ENCODE data around the gene CIDEB. TPM values are rescaled to one million over a fixed set of nuclear protein-coding genes. Genes with fewer than 3 reads are reported as not detected.
A peak's percentile ranks its signal among the peaks of the same experiment; 100 is the strongest.

Gene CIDEB
- total and polyA plus RNA-seq, 9 of the 15 experiments (the other 6 are each of a cell fraction or from before 2014, with no cell fraction given) = 0.03 to 0.35 (median 0.09) TPM; not detected in 3

DNA sequence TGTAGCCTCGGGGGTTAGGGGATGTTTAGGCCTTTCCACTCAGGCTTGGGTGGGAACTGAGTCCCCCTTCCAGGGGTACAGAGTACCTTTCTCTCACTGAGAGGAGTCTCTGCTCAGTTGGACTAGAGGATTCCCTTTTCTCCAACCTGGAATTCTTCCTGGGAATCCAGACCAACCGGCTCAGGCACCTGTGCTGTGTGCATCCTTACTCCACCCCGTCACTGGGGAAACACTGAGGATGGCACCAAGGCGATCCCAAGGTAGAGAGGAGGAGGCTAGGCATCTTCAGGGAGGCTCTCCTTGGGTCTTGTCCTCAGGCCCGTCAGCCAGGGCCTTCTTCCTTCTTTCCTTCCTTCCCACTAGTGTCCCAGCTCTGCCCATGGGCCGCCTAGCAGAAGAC, 43.9 kb downstream of the CIDEB start (continued):
- no peak for TF ChIP-seq NUFIP1 (IDR thresholded peaks at IDR 0.05; ENCODE audit: partially characterized antibody)
- no peak for TF ChIP-seq PHB (CRISPR knock-in tag; IDR thresholded peaks at IDR 0.05)
- TF ChIP-seq, protein P1, sequence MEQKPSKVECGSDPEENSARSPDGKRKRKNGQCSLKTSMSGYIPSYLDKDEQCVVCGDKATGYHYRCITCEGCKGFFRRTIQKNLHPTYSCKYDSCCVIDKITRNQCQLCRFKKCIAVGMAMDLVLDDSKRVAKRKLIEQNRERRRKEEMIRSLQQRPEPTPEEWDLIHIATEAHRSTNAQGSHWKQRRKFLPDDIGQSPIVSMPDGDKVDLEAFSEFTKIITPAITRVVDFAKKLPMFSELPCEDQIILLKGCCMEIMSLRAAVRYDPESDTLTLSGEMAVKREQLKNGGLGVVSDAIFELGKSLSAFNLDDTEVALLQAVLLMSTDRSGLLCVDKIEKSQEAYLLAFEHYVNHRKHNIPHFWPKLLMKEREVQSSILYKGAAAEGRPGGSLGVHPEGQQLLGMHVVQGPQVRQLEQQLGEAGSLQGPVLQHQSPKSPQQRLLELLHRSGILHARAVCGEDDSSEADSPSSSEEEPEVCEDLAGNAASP (IDR thresholded peaks at IDR 0.05) = no peak
- no peak for TF ChIP-seq CREM (IDR thresholded peaks at IDR 0.05; ENCODE audit: low read depth)
- TF ChIP-seq CHD1 (IDR thresholded peaks at IDR 0.05; ENCODE audit: low read length) = no peak
- TF ChIP-seq TCF3 (CRISPR knock-in tag; IDR thresholded peaks at IDR 0.05) = no peak

DNA sequence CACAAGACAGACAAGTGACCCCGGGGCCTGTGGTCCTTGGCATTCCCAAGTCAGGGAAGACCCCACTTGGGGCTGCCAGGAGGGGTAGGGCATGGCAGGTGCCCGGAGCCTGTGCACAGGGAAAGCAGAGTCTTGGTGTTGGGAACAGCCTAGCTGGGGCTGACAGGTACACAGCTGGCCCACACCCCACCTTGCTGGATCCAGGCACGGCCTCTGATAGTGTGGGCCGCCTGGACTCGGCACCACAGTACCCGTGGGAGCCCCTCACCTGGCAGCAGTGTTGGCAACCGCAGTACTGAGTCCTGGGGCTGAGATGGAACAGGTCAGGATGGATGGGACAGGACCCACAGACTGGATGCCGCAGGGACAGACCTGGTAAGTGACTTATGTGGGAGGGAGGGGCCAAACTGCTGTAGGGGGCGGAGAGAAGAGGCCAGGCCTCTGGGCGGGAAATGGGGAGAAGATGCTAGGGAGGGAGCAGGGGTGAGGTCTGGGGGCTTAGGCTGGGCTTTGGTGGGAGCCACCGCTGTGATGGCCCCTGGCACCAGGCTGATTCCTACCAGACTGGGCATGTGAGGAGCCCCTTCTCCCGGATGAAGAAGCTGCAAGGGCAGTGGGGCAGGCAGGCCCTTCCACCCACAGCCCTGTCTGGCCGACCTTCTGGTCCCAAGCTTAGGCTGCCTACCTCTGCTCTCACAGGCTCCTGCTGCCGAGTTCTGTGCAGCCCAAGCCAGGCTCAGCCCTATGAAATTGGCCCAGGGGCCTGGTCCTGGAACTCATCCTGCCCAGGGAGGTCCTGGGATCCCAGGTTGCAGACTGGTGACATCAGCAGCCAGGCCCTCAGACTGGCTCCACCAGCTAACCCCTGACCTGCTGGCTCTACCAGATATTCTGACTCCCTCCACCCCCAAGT, 44.7 kb downstream of the CIDEB start, which contains the start of gene TGM1:
TGM1 (minus strand) TSS at position 357 of the 913 bp plus-strand sequence. CDS start 825 bp downstream, outside the sequence.
- Histone ChIP-seq H3K79me2 (ENCODE audit: control insufficient read depth, insufficient read depth, low read length) (no peaks in the 10 kb centered on the region), H3K4me3 (no peak within 1 kb of the TSS), H3K4me2 (ENCODE audit: insufficient read depth, low read length) (no peak within 1 kb of the TSS), H2AFZ (ENCODE audit: low read depth, low read length) (no peak within 1 kb of the TSS), H3K4me1 (replicated peaks in 1 of 2; ENCODE audit: control insufficient read depth in 2 of 2, insufficient read depth in 2 of 2, low read length in 2 of 2) (peaks cover 0 to 47% of the 10 kb centered on the region in 2 experiments; a peak in 3 of 5 replicates), H3K9me3 (replicated peaks; ENCODE audit: control insufficient read depth, insufficient read depth, low read depth, low read length) (no peaks in the 10 kb centered on the region), H3K9me1 (ENCODE audit: control insufficient read depth, insufficient read depth, low read length) (no peaks in the 10 kb centered on the region), H3K9ac (ENCODE audit: insufficient read depth in 1 of 2, low read depth in 2 of 2, low read length in 2 of 2) (peak within 1 kb of the TSS in 1 of 2 experiments; percentile 58; a peak in 2 of 4 replicates), H4K20me1 (replicated peaks; ENCODE audit: control insufficient read depth, insufficient read depth, low read length) (no peaks in the 10 kb centered on the region), H3K36me3 (ENCODE audit: control insufficient read depth, insufficient read depth, low read length) (no peaks in the 10 kb centered on the region), H3K27ac (ENCODE audit: extremely low read depth, low read depth, low read length) (no peak within 1 kb of the TSS), H3K27me3 (ENCODE audit: control insufficient read depth in 2 of 2, insufficient read depth in 2 of 2, low read length in 2 of 2) (no peaks in the 10 kb centered on the region)
- no TSS peak for BruUV-seq (replicated peaks)
- 64% methylated on average over 8 of the region's 14 CpGs for WGBS (ENCODE audit: insufficient coverage, low coverage, missing lambda C conversion rate)
- FAIRE-seq (no peak), DNase-seq (ENCODE audit: extremely low read depth in 1 of 4, low spot score in 3 of 4) (peak in 1 of 4 experiments; percentile 14), ATAC-seq (peak; percentile 76)
- in situ Hi-C loops (cut with MboI) = no loop called here
- CTCF ChIA-PET (ENCODE audit: low intra/inter-chr PET ratio) = no interaction called here
- intact Hi-C loops (cut with micrococcal nuclease) = no loop called here
- POLR2A ChIA-PET = interaction anchor here (0.7 to 1.6 kb wide), 7 partner anchors 11 to 174 kb away, joined by 3 to 5 read pairs (median 4); no protein-coding TSS in a partner anchor
- TF ChIP-seq HDAC1 (IDR thresholded peaks at IDR 0.05) = no peak
- no peak for TF ChIP-seq SMARCB1 (IDR thresholded peaks at IDR 0.05; ENCODE audit: insufficient read length, low read depth)
- TF ChIP-seq SRF (CRISPR knock-in tag; IDR thresholded peaks at IDR 0.05) = no peak
- TF ChIP-seq, protein P2, sequence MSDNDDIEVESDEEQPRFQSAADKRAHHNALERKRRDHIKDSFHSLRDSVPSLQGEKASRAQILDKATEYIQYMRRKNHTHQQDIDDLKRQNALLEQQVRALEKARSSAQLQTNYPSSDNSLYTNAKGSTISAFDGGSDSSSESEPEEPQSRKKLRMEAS (CRISPR knock-in tag; IDR thresholded peaks at IDR 0.05) = no peak
- no peak for TF ChIP-seq ZZZ3 (IDR thresholded peaks at IDR 0.05)
- TF ChIP-seq, protein P3, sequence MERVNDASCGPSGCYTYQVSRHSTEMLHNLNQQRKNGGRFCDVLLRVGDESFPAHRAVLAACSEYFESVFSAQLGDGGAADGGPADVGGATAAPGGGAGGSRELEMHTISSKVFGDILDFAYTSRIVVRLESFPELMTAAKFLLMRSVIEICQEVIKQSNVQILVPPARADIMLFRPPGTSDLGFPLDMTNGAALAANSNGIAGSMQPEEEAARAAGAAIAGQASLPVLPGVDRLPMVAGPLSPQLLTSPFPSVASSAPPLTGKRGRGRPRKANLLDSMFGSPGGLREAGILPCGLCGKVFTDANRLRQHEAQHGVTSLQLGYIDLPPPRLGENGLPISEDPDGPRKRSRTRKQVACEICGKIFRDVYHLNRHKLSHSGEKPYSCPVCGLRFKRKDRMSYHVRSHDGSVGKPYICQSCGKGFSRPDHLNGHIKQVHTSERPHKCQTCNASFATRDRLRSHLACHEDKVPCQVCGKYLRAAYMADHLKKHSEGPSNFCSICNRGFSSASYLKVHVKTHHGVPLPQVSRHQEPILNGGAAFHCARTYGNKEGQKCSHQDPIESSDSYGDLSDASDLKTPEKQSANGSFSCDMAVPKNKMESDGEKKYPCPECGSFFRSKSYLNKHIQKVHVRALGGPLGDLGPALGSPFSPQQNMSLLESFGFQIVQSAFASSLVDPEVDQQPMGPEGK (CRISPR knock-in tag; IDR thresholded peaks at IDR 0.05; ENCODE audit: borderline replicate concordance) = no peak
- no peak for TF ChIP-seq MTA2 (IDR thresholded peaks at IDR 0.05; ENCODE audit: low read depth)
- no peak for TF ChIP-seq ZNF121 (CRISPR knock-in tag; conservative IDR thresholded peaks at IDR 0.05)
- TF ChIP-seq NCOA4 (IDR thresholded peaks at IDR 0.05; ENCODE audit: partially characterized antibody) = no peak
- no peak for TF ChIP-seq ZC3H4 (CRISPR knock-in tag; IDR thresholded peaks at IDR 0.05; ENCODE audit: borderline replicate concordance)
- TF ChIP-seq THRAP3 (IDR thresholded peaks at IDR 0.05; ENCODE audit: borderline replicate concordance) = no peak

Data from K562 (cell line).